NCI-H1436 (cell line): ENCODE data around the gene REC8.

Source experiments
- DNase-seq: peaks from one replicate; lab custom pipeline; 2025; lab: John Stamatoyannopoulos, UW

REC8 gene

GRCh38 chr14:24138396-24139271, 33.2 kb upstream of the REC8 start:
- no peak for DNase-seq

GRCh38 chr14:24139272-24139934, 32.5 kb upstream of the REC8 start:
- DNase-seq, result no peak

GRCh38 chr14:24141097-24141880, 30.6 kb upstream of the REC8 start, which contains the start of gene EMC9:
Gene EMC9 (minus strand): TSS chr14:24141591. CDS start chr14:24141304, 287 bp downstream.
- DNase-seq, result peak; percentile 99

- DNase-seq, result no peak
Measured at GRCh38 chr14:24143511-24143910, 28.4 kb upstream of the REC8 start.

- DNase-seq, result no peak
Measured at GRCh38 chr14:24144451-24144850, 27.4 kb upstream of the REC8 start.

- DNase-seq, result no peak
Measured at GRCh38 chr14:24145219-24145618, 26.7 kb upstream of the REC8 start.

GRCh38 chr14:24145690-24146452, 26.0 kb upstream of the REC8 start:
- no peak for DNase-seq

- peak; percentile 96 for DNase-seq
Measured at GRCh38 chr14:24146453-24146977, 25.4 kb upstream of the REC8 start, which contains the start of gene PSME2. Gene PSME2 (minus strand): TSS chr14:24146610. CDS start chr14:24146581, 29 bp downstream.

- peak; percentile 98 for DNase-seq
Measured at GRCh38 chr14:24146978-24147760, 24.7 kb upstream of the REC8 start, which contains the start of gene RNF31. Gene RNF31 (plus strand): TSS chr14:24147498. CDS start chr14:24147699, 201 bp downstream.

GRCh38 chr14:24147761-24148428, 24.0 kb upstream of the REC8 start:
- no peak for DNase-seq

GRCh38 chr14:24149302-24149969, 22.4 kb upstream of the REC8 start:
- DNase-seq, result no peak

- no peak for DNase-seq
Measured at GRCh38 chr14:24150061-24150460, 21.8 kb upstream of the REC8 start.

- DNase-seq, result no peak
Measured at GRCh38 chr14:24150567-24150966, 21.3 kb upstream of the REC8 start.

- DNase-seq, result no peak
Measured at GRCh38 chr14:24150993-24151392, 20.9 kb upstream of the REC8 start.

GRCh38 chr14:24151404-24152080, 20.3 kb upstream of the REC8 start:
- DNase-seq, result no peak

- no peak for DNase-seq
Measured at GRCh38 chr14:24155100-24155499, 16.8 kb upstream of the REC8 start.

GRCh38 chr14:24156840-24157239, 15.0 kb upstream of the REC8 start:
- DNase-seq, result no peak

GRCh38 chr14:24157331-24157730, 14.5 kb upstream of the REC8 start:
- no peak for DNase-seq
